ENCODE data around the gene KLB. TPM values are rescaled to one million over a fixed set of nuclear protein-coding genes. Genes with fewer than 3 reads are reported as not detected.
"Not testable (repeated sequence)": the region's sequence is repeated elsewhere in the genome, so short reads cannot be mapped to it uniquely, and the experiment has no call there.

KLB gene
- polyA plus RNA-seq, 1 donor (not counting 4 experiments of a cell fraction or from before 2014, with no cell fraction given) = not detected

GRCh38 chr4:39456946-39457763 is 50.4 kb downstream of the KLB start:
- peak overlapping the region; percentile 94 for H3K27ac ChIP-seq (ENCODE audit: control insufficient read depth, insufficient read depth, low read length)
- FAIRE-seq (no peak), DNase-seq (ENCODE audit: low read depth, low spot score) (no peak)
- peaks cover 26 to 66% of the 10 kb centered on the region in 2 experiments for H3K36me3 ChIP-seq (ENCODE audit: control insufficient read depth in 2 of 2, extremely low read depth in 1 of 2, insufficient read depth in 2 of 2, low read length in 2 of 2)
- H4K20me1 ChIP-seq (ENCODE audit: control insufficient read depth, extremely low read depth, insufficient read depth, low read length) = peaks cover 27% of the 10 kb centered on the region
- dilution Hi-C loops (cut with MboI; ENCODE audit: extremely low pct_ligation_motif_present, low sequenced_read_pairs) = no loop called here
- TF ChIP-seq EZH2 (IDR thresholded peaks at IDR 0.05; ENCODE audit: low read length) = no peak
- no peak for TF ChIP-seq CTCF (optimal IDR thresholded peaks at IDR 0.05 in 1 of 3, IDR thresholded peaks at IDR 0.05 in 1 of 3, conservative IDR thresholded peaks at IDR 0.05 in 1 of 3; ENCODE audit: extremely low read depth in 1 of 3, insufficient read depth in 2 of 3, low read length in 3 of 3)
- H3K79me2 ChIP-seq (ENCODE audit: control insufficient read depth, insufficient read depth, low read length) = peaks cover 52% of the 10 kb centered on the region
- peak overlapping the region; percentile 99 for H3K9ac ChIP-seq (ENCODE audit: control insufficient read depth, extremely low read depth, insufficient read depth, low read length)
- no peaks in the 10 kb centered on the region for H3K27me3 ChIP-seq (ENCODE audit: control insufficient read depth, extremely low read depth, insufficient read depth, low read length)
- no peaks in the 10 kb centered on the region for H3K9me3 ChIP-seq (ENCODE audit: control insufficient read depth, low read depth, low read length)
- H3K4me1 ChIP-seq (ENCODE audit: control insufficient read depth, extremely low read depth, insufficient read depth, low read length) = peaks cover 26% of the 10 kb centered on the region
- H3K4me3 ChIP-seq (ENCODE audit: control insufficient read depth in 2 of 3, extremely low read depth in 1 of 3, insufficient read depth in 2 of 3, low read depth in 1 of 3, low read length in 3 of 3) = peak overlapping the region; percentile 67 to 100 (median 90)
- no peaks in the 10 kb centered on the region for H3K9me1 ChIP-seq (ENCODE audit: control insufficient read depth, extremely low read depth, insufficient read depth, low read length)
- H3K4me2 ChIP-seq (ENCODE audit: control insufficient read depth, extremely low read depth, insufficient read depth, low read depth, low read length) = peak overlapping the region; percentile 92
- no peak overlapping the region for H2AFZ ChIP-seq (ENCODE audit: control insufficient read depth, low read length)

- Histone ChIP-seq H3K4me3 (ENCODE audit: control insufficient read depth in 2 of 3, extremely low read depth in 1 of 3, insufficient read depth in 2 of 3, low read depth in 1 of 3, low read length in 3 of 3) (peak overlapping the region; percentile 67 to 100 (median 90)), H3K36me3 (ENCODE audit: control insufficient read depth in 2 of 2, extremely low read depth in 1 of 2, insufficient read depth in 2 of 2, low read length in 2 of 2) (peaks cover 19 to 56% of the 10 kb centered on the region in 2 experiments), H3K4me1 (ENCODE audit: control insufficient read depth, extremely low read depth, insufficient read depth, low read length) (peaks cover 26% of the 10 kb centered on the region), H3K27ac (ENCODE audit: control insufficient read depth, insufficient read depth, low read length) (peak overlapping the region; percentile 94), H2AFZ (ENCODE audit: control insufficient read depth, low read length) (peak overlapping the region; percentile 79), H3K79me2 (ENCODE audit: control insufficient read depth, insufficient read depth, low read length) (peaks cover 52% of the 10 kb centered on the region), H3K4me2 (ENCODE audit: control insufficient read depth, extremely low read depth, insufficient read depth, low read depth, low read length) (peak overlapping the region; percentile 92), H4K20me1 (ENCODE audit: control insufficient read depth, extremely low read depth, insufficient read depth, low read length) (peaks cover 18% of the 10 kb centered on the region), H3K9ac (ENCODE audit: control insufficient read depth, extremely low read depth, insufficient read depth, low read length) (peak overlapping the region; percentile 99)
- H3K27me3 ChIP-seq (ENCODE audit: control insufficient read depth, extremely low read depth, insufficient read depth, low read length); FAIRE-seq; H3K9me3 ChIP-seq (ENCODE audit: control insufficient read depth, low read depth, low read length); dilution Hi-C loops (cut with MboI; ENCODE audit: extremely low pct_ligation_motif_present, low sequenced_read_pairs); DNase-seq (ENCODE audit: low read depth, low spot score); H3K9me1 ChIP-seq (ENCODE audit: control insufficient read depth, extremely low read depth, insufficient read depth, low read length): not testable (repeated sequence)
Observed at GRCh38 chr4:39458161-39458504, 51.4 kb downstream of the KLB start.
